HepG2 (cell line): ENCODE results near the gene KCTD19. TPM values are rescaled to one million over a fixed set of nuclear protein-coding genes. Genes with fewer than 3 reads are reported as not detected.

Source experiments
- ARID2 ChIP-seq: sonication (generic); formaldehyde crosslinking; IDR thresholded peaks from 2 replicates; pipeline ENCODE4 v1.8.1; 2022; ENCODE audit warnings: mild to moderate bottlenecking, missing genetic modification reagents, borderline replicate concordance
- ATAD3A ChIP-seq: sonication (generic); formaldehyde crosslinking; IDR thresholded peaks from 2 replicates; pipeline ENCODE4 v1.4.0; 2020; ENCODE audit warnings: missing genetic modification reagents
- CENPT ChIP-seq: sonication (generic); formaldehyde crosslinking; IDR thresholded peaks from 2 replicates; pipeline ENCODE4 v1.8.0; 2022; ENCODE audit warnings: low read depth, mild to moderate bottlenecking, moderate library complexity, missing genetic modification reagents
- FOXK1 ChIP-seq: sonication (generic); formaldehyde crosslinking; IDR thresholded peaks from 2 replicates; pipeline ENCODE4 v1.4.0; 2020; ENCODE audit warnings: low read depth, missing genetic modification reagents, borderline replicate concordance
- GABPA ChIP-seq, 2 experiments: IDR thresholded peaks; 2 replicates each; pipeline ENCODE4 v1.6.1; 2011 to 2016; ENCODE audit warnings: low read depth in 2 of 2, low read length in 1 of 2, missing biosample characterization in 1 of 2, missing genetic modification characterization in 1 of 2
- GPN1 ChIP-seq: sonication (generic); formaldehyde crosslinking; IDR thresholded peaks from 2 replicates; pipeline ENCODE4 v1.5.1; 2020; ENCODE audit warnings: missing genetic modification reagents, borderline replicate concordance
- JARID2 ChIP-seq: sonication (generic); formaldehyde crosslinking; IDR thresholded peaks from 2 replicates; pipeline ENCODE4 v1.8.1; 2023; ENCODE audit warnings: missing genetic modification reagents, inconsistent platforms; ENCODE audit not compliant: insufficient replicate concordance
- PTBP1 ChIP-seq: fragments of 200-400 bp; formaldehyde crosslinking; IDR thresholded peaks from 2 replicates; pipeline ENCODE4 v1.6.1; 2018; ENCODE audit warnings: low read length, low read depth; ENCODE audit not compliant: poor library complexity, severe bottlenecking
- SYNCRIP ChIP-seq: fragments of 200-400 bp; formaldehyde crosslinking; IDR thresholded peaks from 2 replicates; pipeline ENCODE4 v1.6.1; 2018; ENCODE audit warnings: mild to moderate bottlenecking, low read depth, low read length; ENCODE audit not compliant: insufficient read depth
- YEATS2 ChIP-seq: sonication (generic); formaldehyde crosslinking; IDR thresholded peaks from 2 replicates; pipeline ENCODE4 v1.4.0; 2020; ENCODE audit warnings: missing genetic modification reagents, borderline replicate concordance
- ZBTB46 ChIP-seq: sonication (generic); formaldehyde crosslinking; IDR thresholded peaks from 2 replicates; pipeline ENCODE4 v1.4.0; 2020; ENCODE audit warnings: mild to moderate bottlenecking, missing genetic modification reagents, borderline replicate concordance
- ZNF136 ChIP-seq: sonication (generic); formaldehyde crosslinking; IDR thresholded peaks from 2 replicates; pipeline ENCODE4 v1.8.1; 2022; ENCODE audit warnings: low read depth, mild to moderate bottlenecking, moderate library complexity, missing genetic modification reagents
- ZNF20 ChIP-seq: sonication (generic); formaldehyde crosslinking; IDR thresholded peaks from 2 replicates; pipeline ENCODE4 v1.4.0; 2020; ENCODE audit warnings: mild to moderate bottlenecking, moderate library complexity, missing genetic modification reagents
- ZNF274 ChIP-seq: sonication (generic); formaldehyde crosslinking; IDR thresholded peaks from 2 replicates; pipeline ENCODE4 v1.5.1; 2020; ENCODE audit warnings: mild to moderate bottlenecking, missing genetic modification reagents
- ZNF354B ChIP-seq: sonication (generic); formaldehyde crosslinking; IDR thresholded peaks from 2 replicates; pipeline ENCODE4 v1.8.0; 2022; ENCODE audit warnings: mild to moderate bottlenecking, missing genetic modification reagents
- ZNF431 ChIP-seq: sonication (generic); formaldehyde crosslinking; IDR thresholded peaks from 2 replicates; pipeline ENCODE4 v1.9.0; 2022; ENCODE audit warnings: missing genetic modification reagents, low read depth, mild to moderate bottlenecking, borderline replicate concordance
- ZNF639 ChIP-seq: conservative IDR thresholded peaks from 2 replicates; pipeline ENCODE4 v1.6.1; 2018; ENCODE audit warnings: missing genetic modification reagents
- ZNF839 ChIP-seq: sonication (generic); formaldehyde crosslinking; IDR thresholded peaks from 2 replicates; pipeline ENCODE4 v1.4.0; 2020; ENCODE audit warnings: missing genetic modification reagents, mild to moderate bottlenecking, borderline replicate concordance
- polyA plus RNA-seq, 8 experiments: library from polyadenylated mRNA; depleted of rRNA in 3 of 8; stranded (reverse) in 7 of 8; unstranded in 1 of 8; fragments of >200 nt; fragmentation: Illumina TruSeq in 4 of 8; extraction: Trizol in 4 of 8; gene quantifications; 2 replicates each; pipeline versions ENCODE4 v1.2.1 to v1.2.3, GENCODE V29; 2011 to 2016; ENCODE audit warnings: low read depth in 4 of 8, missing spikeins in 1 of 8, mixed read lengths in 1 of 8; ENCODE audit not compliant: insufficient read depth in 1 of 8
- total RNA-seq, 5 experiments: library from RNA; depleted of rRNA; stranded (reverse); fragments of >200 nt; fragmentation: Illumina TruSeq; extraction: Trizol; gene quantifications; 2 replicates each; pipeline ENCODE4 v1.2.3, GENCODE V29; 2016; ENCODE audit warnings: low read depth in 1 of 5
- TF ChIP-seq, protein P1 (sequence below), 2 experiments: sonication (generic) in 1 of 2; formaldehyde crosslinking in 1 of 2; IDR thresholded peaks; 2 replicates each; pipeline versions ENCODE4 v1.4.0 to v1.6.1; 2016 to 2020; ENCODE audit warnings: borderline replicate concordance in 1 of 2, low read depth in 1 of 2, mild to moderate bottlenecking in 1 of 2, missing genetic modification reagents in 1 of 2

The KCTD19 gene
- total and polyA plus RNA-seq, 2 of the 13 experiments (the other 11 are each of a cell fraction or from before 2014, with no cell fraction given), result not detected

GRCh38 chr16:67277999-67278772, 48.4 kb downstream of the KCTD19 start (continued):
- TF ChIP-seq ARID2 (CRISPR knock-in tag) (no peak), PTBP1 (no peak), ZNF639 (CRISPR knock-in tag) (no peak), ZNF839 (no peak), YEATS2 (CRISPR knock-in tag) (no peak), GPN1 (no peak), ZNF136 (CRISPR knock-in tag) (no peak), GABPA (IDR thresholded peaks at IDR 0.05; ENCODE audit: low read depth, low read length) (no peak), GABPA (CRISPR knock-in tag; IDR thresholded peaks at IDR 0.05; ENCODE audit: low read depth) (no peak), ZNF431 (CRISPR knock-in tag) (no peak), ATAD3A (CRISPR knock-in tag) (no peak), ZNF354B (no peak), ZBTB46 (CRISPR knock-in tag) (no peak), ZNF274 (CRISPR knock-in tag) (0 out of 2 replicates have a peak, but pooled peaks have one; percentile 17), CENPT (CRISPR knock-in tag) (no peak), SYNCRIP (no peak), FOXK1 (no peak), ZNF20 (CRISPR knock-in tag) (no peak), JARID2 (CRISPR knock-in tag) (peak; percentile 3)
- TF ChIP-seq, protein P1, sequence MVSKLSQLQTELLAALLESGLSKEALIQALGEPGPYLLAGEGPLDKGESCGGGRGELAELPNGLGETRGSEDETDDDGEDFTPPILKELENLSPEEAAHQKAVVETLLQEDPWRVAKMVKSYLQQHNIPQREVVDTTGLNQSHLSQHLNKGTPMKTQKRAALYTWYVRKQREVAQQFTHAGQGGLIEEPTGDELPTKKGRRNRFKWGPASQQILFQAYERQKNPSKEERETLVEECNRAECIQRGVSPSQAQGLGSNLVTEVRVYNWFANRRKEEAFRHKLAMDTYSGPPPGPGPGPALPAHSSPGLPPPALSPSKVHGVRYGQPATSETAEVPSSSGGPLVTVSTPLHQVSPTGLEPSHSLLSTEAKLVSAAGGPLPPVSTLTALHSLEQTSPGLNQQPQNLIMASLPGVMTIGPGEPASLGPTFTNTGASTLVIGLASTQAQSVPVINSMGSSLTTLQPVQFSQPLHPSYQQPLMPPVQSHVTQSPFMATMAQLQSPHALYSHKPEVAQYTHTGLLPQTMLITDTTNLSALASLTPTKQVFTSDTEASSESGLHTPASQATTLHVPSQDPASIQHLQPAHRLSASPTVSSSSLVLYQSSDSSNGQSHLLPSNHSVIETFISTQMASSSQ (IDR thresholded peaks at IDR 0.05; ENCODE audit: low read depth), result no peak
- TF ChIP-seq, protein P1 (CRISPR knock-in tag; IDR thresholded peaks at IDR 0.05; ENCODE audit: borderline replicate concordance), result no peak
